Ishikawa (cell line): ENCODE measurements around the gene NTN5.

Experiments used
- MAX ChIP-seq: IDR thresholded peaks from 2 replicates; pipeline ENCODE4 v1.6.1; 2012
- TAF1 ChIP-seq: IDR thresholded peaks from 2 replicates; pipeline ENCODE4 v1.6.1; 2012; ENCODE audit warnings: low read depth, mild to moderate bottlenecking
- TCF12 ChIP-seq: IDR thresholded peaks from 2 replicates; pipeline ENCODE4 v1.6.1; 2012; ENCODE audit warnings: low read depth
- ZBTB7A ChIP-seq: IDR thresholded peaks from 2 replicates; pipeline ENCODE4 v1.6.1; 2012; ENCODE audit warnings: low read depth

- no peak for TF ChIP-seq TAF1
- no peak for TF ChIP-seq TCF12
- TF ChIP-seq ZBTB7A = no peak
- TF ChIP-seq MAX = no peak
Measured at GRCh38 chr19:48705431-48705830, 32.6 kb upstream of the NTN5 start.
